Right ventricle myocardium superior (tissue), 1 donor: ENCODE measurements around the gene MRM2. TPM values are rescaled to one million over a fixed set of nuclear protein-coding genes. Genes with fewer than 3 reads are reported as not detected.

Experiments
- ATAC-seq: fragments of 200-7000 bp; cut with Tn5 transposase; one replicate; pipeline ENCODE4 v1.9.1; 2020; ENCODE audit warnings: mild to moderate bottlenecking; ENCODE audit not compliant: poor library complexity
- DNase-seq: peaks from one replicate; pipeline ENCODE4 v3.0.0-alpha.2; 2020
- intact Hi-C: fragments of 100-400 bp; cut with DNase I; formaldehyde crosslinking; loops from one replicate; pipeline ENCODE4 v1.11.2; 2022
- total RNA-seq: library from RNA; stranded (reverse); fragmentation: NEBNext Ultra II Directional; extraction: Animal tissue kit (Norgen Biotek cat#: 25700); gene quantifications from one replicate; pipeline ENCODE4 v1.2.1, GENCODE V29; 2021
- donor health status: DM: no; HTN: yes; CAD: no; lungs with severe emphysema.

Gene MRM2
- total RNA-seq, 1 donor from 2014 or later = 20.0 TPM

- no peak for DNase-seq
- ATAC-seq = no peak
- intact Hi-C loops = no loop called here
Measured at GRCh38 chr7:2251841-2252771, 10.1 kb upstream of the MRM2 start.

GRCh38 chr7:2251381-2251780 is 9.4 kb upstream of the MRM2 start:
- intact Hi-C loops = no loop called here
- no peak for DNase-seq
- ATAC-seq = no peak

GRCh38 chr7:2249744-2250323 is 7.8 kb upstream of the MRM2 start:
- intact Hi-C loops = loop anchor here (5.0 kb wide), 1 partner anchor 97 kb away; no protein-coding TSS in a partner anchor
- DNase-seq (no peak), ATAC-seq (no peak)

GRCh38 chr7:2248984-2249694 is 7.1 kb upstream of the MRM2 start:
- intact Hi-C loops = loop anchor here (5.0 kb wide), 1 partner anchor 98 kb away; no protein-coding TSS in a partner anchor
- DNase-seq (peak; percentile 78), ATAC-seq (peak; percentile 73)

GRCh38 chr7:2247141-2247995 is 5.4 kb upstream of the MRM2 start:
- intact Hi-C loops = loop anchor here (5.0 kb wide), 1 partner anchor 100 kb away; no protein-coding TSS in a partner anchor
- DNase-seq = no peak
- no peak for ATAC-seq

DNA sequence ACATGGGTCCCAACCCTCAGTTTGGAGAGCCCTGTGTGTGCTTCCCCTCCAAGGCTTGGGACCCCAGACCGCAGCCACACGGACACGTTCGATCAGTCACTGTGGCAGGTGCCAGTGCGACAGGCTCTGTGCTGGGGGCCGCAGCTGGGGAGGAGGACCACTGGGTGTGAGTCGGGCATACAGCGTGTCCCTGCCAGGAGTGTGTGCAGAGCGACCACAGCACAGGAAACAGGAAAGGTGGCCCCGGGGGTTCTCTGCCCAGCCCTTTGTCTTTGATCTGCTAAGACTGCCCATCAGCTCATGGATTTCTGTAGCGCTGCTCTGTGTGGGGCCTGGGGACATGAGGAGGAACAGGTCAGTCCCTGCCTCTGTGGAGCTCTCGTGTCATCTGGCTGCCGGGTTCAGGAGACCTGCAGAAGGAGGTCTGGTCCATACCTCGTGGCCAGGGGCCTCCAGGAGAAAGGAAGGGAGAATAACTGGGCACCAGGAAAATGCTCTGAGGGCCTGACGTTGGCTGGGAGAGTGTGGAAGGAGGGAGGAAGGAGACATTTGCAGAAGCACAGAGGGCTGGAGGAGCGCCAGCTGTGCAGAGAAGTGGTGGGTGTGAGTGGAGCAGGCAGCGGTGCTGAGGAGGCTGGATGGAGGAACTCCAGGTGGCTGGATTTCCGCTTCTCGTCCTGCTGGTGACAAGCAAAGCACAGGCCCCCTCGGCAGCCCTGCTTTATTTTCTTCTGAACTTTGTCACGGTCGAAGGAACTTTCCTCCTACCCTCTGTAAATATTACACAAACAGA is 4.1 kb upstream of the MRM2 start:
- intact Hi-C loops = loop anchor here (5.0 kb wide), 1 partner anchor 101 kb away; no protein-coding TSS in a partner anchor
- DNase-seq (peak; percentile 75), ATAC-seq (no peak)

DNA sequence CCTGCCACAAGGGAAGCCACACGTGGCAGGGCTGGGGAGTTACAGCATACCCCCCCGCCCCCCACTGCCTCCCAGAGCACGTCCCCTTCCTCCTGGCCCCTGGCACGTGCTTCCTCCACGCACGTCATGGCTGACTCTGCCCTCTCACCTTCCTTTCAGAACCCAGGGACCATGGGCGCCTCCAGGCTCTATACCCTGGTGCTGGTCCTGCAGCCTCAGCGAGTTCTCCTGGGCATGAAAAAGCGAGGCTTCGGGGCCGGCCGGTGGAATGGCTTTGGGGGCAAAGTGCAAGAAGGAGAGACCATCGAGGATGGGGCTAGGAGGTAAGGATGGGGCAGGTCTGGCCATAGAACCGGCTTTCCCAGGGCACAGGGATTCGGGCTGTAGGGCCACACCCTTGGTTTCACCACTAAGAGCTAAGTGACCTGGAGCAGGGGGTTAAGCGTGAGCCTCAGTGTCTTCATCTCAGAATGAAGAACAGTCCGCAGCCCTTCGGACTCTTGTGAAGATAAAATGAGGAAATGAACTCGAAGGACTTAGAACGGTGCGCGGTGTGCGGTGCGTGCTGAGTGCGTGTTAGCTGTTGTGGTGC is 2.5 kb upstream of the MRM2 start:
- DNase-seq = no peak
- intact Hi-C loops = no loop called here
- no peak for ATAC-seq

DNA sequence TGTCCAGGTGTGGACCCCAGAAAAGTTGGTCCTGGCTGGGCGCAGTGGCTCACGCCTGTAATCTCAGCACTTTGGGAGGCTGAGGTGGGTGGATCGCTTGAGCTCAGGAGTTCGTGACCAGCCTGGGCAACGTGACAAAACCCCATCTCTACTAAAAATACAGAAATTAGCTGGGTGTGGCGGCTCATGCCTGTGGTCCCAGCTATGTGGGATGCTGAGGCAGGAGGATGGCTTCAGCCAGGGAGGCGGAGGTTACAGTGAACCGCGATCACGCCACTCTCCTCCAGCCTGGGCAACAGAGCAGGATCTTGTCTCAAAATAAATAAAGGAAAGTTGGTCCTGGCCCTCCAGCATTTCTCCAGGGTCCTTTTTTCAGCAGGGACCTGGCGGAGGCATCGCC is 1.5 kb upstream of the MRM2 start:
- no peak for DNase-seq
- intact Hi-C loops = no loop called here
- ATAC-seq = no peak

DNA sequence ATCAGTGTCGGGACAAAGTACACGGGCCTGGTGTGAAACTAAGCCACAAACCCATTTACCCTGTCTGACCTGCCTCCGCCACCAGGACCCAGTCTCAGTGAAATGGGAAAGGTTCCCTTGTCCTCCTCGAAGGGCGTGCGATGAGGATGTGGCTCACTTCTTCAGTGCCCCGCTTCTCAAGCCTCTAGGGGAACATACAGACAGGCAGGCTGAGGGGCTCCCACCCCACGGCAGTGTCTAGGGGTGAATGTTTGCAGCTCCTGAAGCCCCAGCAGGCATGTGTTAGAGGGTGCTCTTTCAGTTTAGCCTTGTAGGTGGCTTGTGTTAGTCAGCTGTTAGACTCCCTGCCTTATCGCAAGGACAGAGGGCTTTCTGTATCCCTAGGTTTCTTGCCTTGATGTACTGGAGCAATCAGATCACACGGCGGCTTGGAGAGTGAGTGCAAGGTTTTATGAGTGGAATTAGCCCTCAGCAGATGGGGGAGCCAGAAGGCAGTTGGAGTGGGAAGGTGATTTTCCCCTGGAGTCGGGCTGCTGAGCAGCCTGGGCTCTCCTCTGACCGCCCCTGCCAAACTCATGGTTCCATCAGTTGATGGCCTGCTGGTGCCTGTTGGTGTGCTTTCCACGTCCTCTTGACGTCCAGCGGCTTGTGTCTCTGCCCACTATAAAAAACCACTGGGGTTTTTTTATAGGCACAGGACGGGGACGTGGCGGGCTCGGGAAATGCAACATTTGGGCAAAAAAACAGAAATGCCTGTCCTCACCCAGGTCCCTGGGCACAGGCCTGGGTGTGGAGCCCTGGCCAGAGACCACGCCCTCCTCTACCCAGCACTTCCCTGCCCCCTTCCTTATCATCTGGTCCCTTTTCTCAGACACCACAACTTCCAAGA is 780 bp upstream of the MRM2 start:
- no peak for DNase-seq
- intact Hi-C loops = no loop called here
- ATAC-seq = no peak

DNA sequence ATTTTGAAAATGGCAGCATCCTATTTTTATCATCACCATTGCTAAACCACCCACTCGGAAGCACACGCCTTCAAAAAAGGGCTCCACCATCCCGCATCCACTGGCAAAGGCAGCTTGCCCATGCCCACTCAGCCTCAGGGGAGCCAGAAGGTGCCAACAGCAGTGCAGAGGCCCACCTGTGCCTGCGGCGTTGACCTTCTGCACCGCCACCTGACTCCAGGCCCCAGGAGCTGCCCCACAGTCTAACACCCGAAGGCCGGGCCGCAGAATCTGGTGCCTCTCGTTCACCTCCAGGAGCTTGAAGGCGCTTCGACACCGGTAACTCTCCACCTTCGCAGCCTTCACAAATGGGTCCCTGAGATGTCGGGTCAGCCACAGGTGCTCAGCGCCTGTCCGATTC is 2.8 kb downstream of the MRM2 start:
- intact Hi-C loops = no loop called here
- ATAC-seq (no peak), DNase-seq (no peak)

GRCh38 chr7:2237109-2237602 is 4.8 kb downstream of the MRM2 start:
- intact Hi-C loops = no loop called here
- no peak for ATAC-seq
- peak; percentile 61 for DNase-seq

DNA sequence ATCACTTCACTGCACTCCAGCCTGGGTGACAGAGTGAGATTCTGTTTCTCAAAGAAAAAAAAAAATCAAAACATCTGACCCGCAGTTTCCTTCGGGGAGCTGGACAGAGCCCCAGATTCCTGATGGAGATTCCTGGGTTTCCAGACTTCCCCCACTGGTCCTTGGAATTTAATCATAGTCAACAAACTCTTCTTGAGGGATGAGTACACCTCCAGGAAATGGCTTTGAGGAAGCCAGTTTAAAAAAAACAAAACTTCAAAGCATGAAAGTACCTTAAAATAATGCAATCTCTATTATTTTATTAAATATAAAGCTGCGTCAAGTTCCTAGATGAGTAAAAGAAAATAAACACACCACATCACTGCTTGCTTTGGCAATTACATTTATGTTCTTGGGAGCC is 8.1 kb downstream of the MRM2 start:
- ATAC-seq (no peak), DNase-seq (no peak)
- intact Hi-C loops = loop anchor here (5.0 kb wide), 1 partner anchor 78 kb away; the partner anchor contains the start of gene SNX8

- ATAC-seq (peak; percentile 97), DNase-seq (peak; percentile 94)
- intact Hi-C loops = loop anchor here (5.0 kb wide), 1 partner anchor 79 kb away; the partner anchor contains the start of gene SNX8
Measured at GRCh38 chr7:2232766-2233520, 9.1 kb downstream of the MRM2 start, which contains the start of gene MAD1L1. Gene MAD1L1, minus strand, starts transcription at chr7:2232945. Its CDS starts 2,812 bp downstream, at chr7:2230133.

- DNase-seq = no peak
- intact Hi-C loops = loop anchor here (5.0 kb wide), 1 partner anchor 80 kb away; the partner anchor contains the start of gene SNX8
- ATAC-seq = peak; percentile 44
Measured at GRCh38 chr7:2231992-2232765, 9.8 kb downstream of the MRM2 start.
